ENCODE results near the gene CTSW. TPM values are rescaled to one million over a fixed set of nuclear protein-coding genes. Genes with fewer than 3 reads are reported as not detected.

Gene CTSW
- polyA plus RNA-seq, 1 donor from 2014 or later, result not detected

DNA sequence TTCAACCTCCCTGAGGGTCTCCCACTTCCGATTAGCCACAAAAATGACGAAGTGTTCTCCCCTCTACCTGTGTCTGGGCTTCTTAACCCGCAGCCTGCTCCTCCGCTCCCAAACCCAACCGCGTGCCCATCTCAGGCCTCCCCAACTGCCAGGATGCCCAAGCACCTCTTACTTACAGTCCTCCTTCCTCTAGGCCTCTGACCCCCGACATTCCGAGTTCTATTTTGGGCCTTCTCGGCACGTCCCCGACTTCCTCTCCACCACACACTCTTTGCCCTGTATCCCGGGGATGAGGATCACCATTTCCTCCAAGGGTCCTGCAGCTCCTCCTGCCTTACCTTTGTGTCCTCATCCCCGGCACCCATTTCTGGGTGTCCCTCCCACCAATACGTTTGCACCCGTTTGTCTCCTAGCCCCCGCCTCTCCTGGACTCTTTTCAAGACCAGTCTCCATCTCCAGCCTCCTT, 19.8 kb upstream of the CTSW start:
- H3K9me3 ChIP-seq (ENCODE audit: low read length), result no peaks in the 10 kb centered on the region
- peaks cover 26% of the 10 kb centered on the region for H4K20me1 ChIP-seq (ENCODE audit: insufficient read depth)
- TF ChIP-seq, protein P1, sequence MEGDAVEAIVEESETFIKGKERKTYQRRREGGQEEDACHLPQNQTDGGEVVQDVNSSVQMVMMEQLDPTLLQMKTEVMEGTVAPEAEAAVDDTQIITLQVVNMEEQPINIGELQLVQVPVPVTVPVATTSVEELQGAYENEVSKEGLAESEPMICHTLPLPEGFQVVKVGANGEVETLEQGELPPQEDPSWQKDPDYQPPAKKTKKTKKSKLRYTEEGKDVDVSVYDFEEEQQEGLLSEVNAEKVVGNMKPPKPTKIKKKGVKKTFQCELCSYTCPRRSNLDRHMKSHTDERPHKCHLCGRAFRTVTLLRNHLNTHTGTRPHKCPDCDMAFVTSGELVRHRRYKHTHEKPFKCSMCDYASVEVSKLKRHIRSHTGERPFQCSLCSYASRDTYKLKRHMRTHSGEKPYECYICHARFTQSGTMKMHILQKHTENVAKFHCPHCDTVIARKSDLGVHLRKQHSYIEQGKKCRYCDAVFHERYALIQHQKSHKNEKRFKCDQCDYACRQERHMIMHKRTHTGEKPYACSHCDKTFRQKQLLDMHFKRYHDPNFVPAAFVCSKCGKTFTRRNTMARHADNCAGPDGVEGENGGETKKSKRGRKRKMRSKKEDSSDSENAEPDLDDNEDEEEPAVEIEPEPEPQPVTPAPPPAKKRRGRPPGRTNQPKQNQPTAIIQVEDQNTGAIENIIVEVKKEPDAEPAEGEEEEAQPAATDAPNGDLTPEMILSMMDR (IDR thresholded peaks at IDR 0.05; ENCODE audit: poor library complexity, severe bottlenecking), result no peak
- TF ChIP-seq POLR2AphosphoS5 (IDR thresholded peaks at IDR 0.05) (no peak), EP300 (conservative IDR thresholded peaks at IDR 0.05; ENCODE audit: poor library complexity, severe bottlenecking) (no peak), REST (IDR thresholded peaks at IDR 0.05; ENCODE audit: borderline replicate concordance) (peak; percentile 77), EZH2 (IDR thresholded peaks at IDR 0.05; ENCODE audit: borderline replicate concordance, insufficient read depth, low read length, poor library complexity, severe bottlenecking) (no peak), TAF1 (IDR thresholded peaks at IDR 0.05; ENCODE audit: low read depth) (no peak), RAD21 (conservative IDR thresholded peaks at IDR 0.05) (no peak), SMC3 (conservative IDR thresholded peaks at IDR 0.05; ENCODE audit: poor library complexity) (no peak), MXI1 (conservative IDR thresholded peaks at IDR 0.05; ENCODE audit: poor library complexity, severe bottlenecking) (no peak)
- peaks cover 5% of the 10 kb centered on the region for H3F3A ChIP-seq (ENCODE audit: insufficient read depth, low read length, poor library complexity, severe bottlenecking)
- H3K27ac ChIP-seq (ENCODE audit: low read length), result peak overlapping the region; percentile 100
- peaks cover 42% of the 10 kb centered on the region for H3K79me2 ChIP-seq (replicated peaks; ENCODE audit: insufficient read depth, low read length)
- H3K9me2 ChIP-seq (ENCODE audit: insufficient read depth, low read length), result no peaks in the 10 kb centered on the region
- no peaks in the 10 kb centered on the region for H3K27me3 ChIP-seq (ENCODE audit: insufficient read depth, low read depth, low read length)
- H3K4me2 ChIP-seq (ENCODE audit: low read length), result peak overlapping the region; percentile 95
- peak overlapping the region; percentile 98 for H3K9ac ChIP-seq (ENCODE audit: low read length)
- no peaks in the 10 kb centered on the region for H3K36me3 ChIP-seq (ENCODE audit: insufficient read depth, low read length)
- peak overlapping the region; percentile 100 for H3K4me3 ChIP-seq (ENCODE audit: low read length)
- H2AFZ ChIP-seq (ENCODE audit: low read depth, low read length), result no peak overlapping the region

DNA sequence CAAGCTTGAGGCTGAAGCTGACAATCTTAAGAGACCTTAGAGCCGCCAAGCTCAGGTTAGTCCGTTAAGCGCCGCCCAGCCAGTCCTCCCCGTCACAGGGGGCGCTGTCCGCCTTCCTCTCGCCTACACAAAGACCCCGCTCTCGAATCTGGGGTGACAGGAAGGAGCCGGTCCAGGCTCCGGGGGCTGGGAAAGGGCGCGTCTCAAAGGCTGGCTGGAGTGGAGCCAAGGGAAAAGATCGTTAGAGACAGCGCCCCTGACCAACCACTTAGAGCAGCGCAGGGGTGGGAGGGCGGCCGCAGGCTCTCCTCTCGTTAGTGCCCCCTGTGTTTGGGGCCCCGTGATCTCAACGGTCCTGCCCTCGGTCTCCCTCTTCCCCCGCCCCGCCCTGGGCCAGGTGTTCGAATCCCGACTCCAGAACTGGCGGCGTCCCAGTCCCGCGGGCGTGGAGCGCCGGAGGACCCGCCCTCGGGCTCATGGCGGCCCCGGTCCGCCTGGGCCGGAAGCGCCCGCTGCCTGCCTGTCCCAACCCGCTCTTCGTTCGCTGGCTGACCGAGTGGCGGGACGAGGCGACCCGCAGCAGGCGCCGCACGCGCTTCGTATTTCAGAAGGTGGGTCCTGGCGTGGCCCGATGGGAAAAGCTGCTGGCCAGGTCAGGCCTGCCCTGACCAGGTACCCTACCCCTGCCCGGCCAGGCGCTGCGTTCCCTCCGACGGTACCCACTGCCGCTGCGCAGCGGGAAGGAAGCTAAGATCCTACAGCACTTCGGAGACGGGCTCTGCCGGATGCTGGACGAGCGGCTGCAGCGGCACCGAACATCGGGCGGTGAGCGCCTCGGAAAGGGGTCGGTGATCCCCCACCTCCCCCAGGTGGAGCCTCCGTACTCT, 19.1 kb upstream of the CTSW start, which contains the start of gene MUS81:
Gene MUS81, plus strand, starts transcription at position 156 of the 887 bp plus-strand sequence. Its CDS starts 321 bp downstream, at position 477.
- no peaks in the 10 kb centered on the region for H3K9me2 ChIP-seq (ENCODE audit: insufficient read depth, low read length)
- H3F3A ChIP-seq (ENCODE audit: insufficient read depth, low read length, poor library complexity, severe bottlenecking), result peaks cover 5% of the 10 kb centered on the region
- H3K9me3 ChIP-seq (ENCODE audit: low read length), result no peaks in the 10 kb centered on the region
- peaks cover 20% of the 10 kb centered on the region for H4K20me1 ChIP-seq (ENCODE audit: insufficient read depth)
- TF ChIP-seq TAF1 (IDR thresholded peaks at IDR 0.05; ENCODE audit: low read depth) (peak; percentile 92), EP300 (conservative IDR thresholded peaks at IDR 0.05; ENCODE audit: poor library complexity, severe bottlenecking) (peak; percentile 34), MXI1 (conservative IDR thresholded peaks at IDR 0.05; ENCODE audit: poor library complexity, severe bottlenecking) (peak; percentile 59), EZH2 (IDR thresholded peaks at IDR 0.05; ENCODE audit: borderline replicate concordance, insufficient read depth, low read length, poor library complexity, severe bottlenecking) (no peak), REST (IDR thresholded peaks at IDR 0.05; ENCODE audit: borderline replicate concordance) (peak; percentile 73), SMC3 (conservative IDR thresholded peaks at IDR 0.05; ENCODE audit: poor library complexity) (peak; percentile 43), RAD21 (conservative IDR thresholded peaks at IDR 0.05) (no peak), POLR2AphosphoS5 (IDR thresholded peaks at IDR 0.05) (peak; percentile 95)
- TF ChIP-seq, protein P1 (IDR thresholded peaks at IDR 0.05; ENCODE audit: poor library complexity, severe bottlenecking), result peak; percentile 98
- peaks cover 35% of the 10 kb centered on the region for H3K79me2 ChIP-seq (replicated peaks; ENCODE audit: insufficient read depth, low read length)
- no peaks in the 10 kb centered on the region for H3K27me3 ChIP-seq (ENCODE audit: insufficient read depth, low read depth, low read length)
- H2AFZ ChIP-seq (ENCODE audit: low read depth, low read length), result peak within 1 kb of the TSS; percentile 40
- peak within 1 kb of the TSS; percentile 95 for H3K4me2 ChIP-seq (ENCODE audit: low read length)
- peak within 1 kb of the TSS; percentile 100 for H3K27ac ChIP-seq (ENCODE audit: low read length)
- H3K36me3 ChIP-seq (ENCODE audit: insufficient read depth, low read length), result no peaks in the 10 kb centered on the region
- peak within 1 kb of the TSS; percentile 98 for H3K9ac ChIP-seq (ENCODE audit: low read length)
- peak within 1 kb of the TSS; percentile 100 for H3K4me3 ChIP-seq (ENCODE audit: low read length)

All from neural cell (in vitro differentiated cells).